ENCODE data around the gene CD300A. TPM values are rescaled to one million over a fixed set of nuclear protein-coding genes. Genes with fewer than 3 reads are reported as not detected.

Gene CD300A
- total and polyA plus RNA-seq, 10 donors, result 34.2 to 142 (median 107) TPM

- no peak for TF ChIP-seq POLR2A (IDR thresholded peaks at IDR 0.05)
- TF ChIP-seq CTCF (IDR thresholded peaks at IDR 0.05 in 8 of 11, conservative IDR thresholded peaks at IDR 0.05 in 3 of 11), result no peak
- TF ChIP-seq POLR2AphosphoS5 (IDR thresholded peaks at IDR 0.05), result no peak
- Histone ChIP-seq H3K27me3 (replicated peaks in 1 of 7) (peaks cover 0 to 53% (median 25%) of the 10 kb centered on the region in 7 donors), H3K4me3 (no peak overlapping the region), H3K4me1 (peaks cover 9 to 47% (median 27%) of the 10 kb centered on the region in 6 donors), H3K9me3 (peaks cover 0 to 31% (median 25%) of the 10 kb centered on the region in 8 donors), H3K36me3 (peaks cover 0 to 12% (median 2%) of the 10 kb centered on the region in 6 donors), H3K27ac (no peak overlapping the region)
- 72 to 83% (median 80%) methylated on average over 5 of the region's 5 CpGs for WGBS, 5 donors
- intact Hi-C loops (cut with DNase I; ENCODE audit: low total_unique reads), result no loop called here
- no peak for DNase-seq
These were observed 30.6 kb upstream of the CD300A start for GRCh38 chr17:74435775-74436359.

- DNase-seq, result no peak
- peak; percentile 21 to 81 (median 61) for TF ChIP-seq CTCF (IDR thresholded peaks at IDR 0.05 in 8 of 11, conservative IDR thresholded peaks at IDR 0.05 in 3 of 11)
- TF ChIP-seq POLR2AphosphoS5 (IDR thresholded peaks at IDR 0.05), result no peak
- no peak for TF ChIP-seq POLR2A (IDR thresholded peaks at IDR 0.05)
- peaks cover 0 to 12% (median 2%) of the 10 kb centered on the region in 6 donors for H3K36me3 ChIP-seq
- H3K4me3 ChIP-seq, result no peak overlapping the region
- no peak overlapping the region for H3K27ac ChIP-seq
- H3K27me3 ChIP-seq (replicated peaks in 1 of 7), result peaks cover 0 to 35% (median 7%) of the 10 kb centered on the region in 7 donors
- intact Hi-C loops (cut with DNase I; ENCODE audit: low total_unique reads), result no loop called here
- peaks cover 0 to 31% (median 25%) of the 10 kb centered on the region in 8 donors for H3K9me3 ChIP-seq
- H3K4me1 ChIP-seq, result peaks cover 3 to 43% (median 20%) of the 10 kb centered on the region in 6 donors
- WGBS, 5 donors, result 81 to 86% (median 81%) methylated on average over 3 of the region's 3 CpGs
These were observed 28.7 kb upstream of the CD300A start for GRCh38 chr17:74437702-74438101.

GRCh38 chr17:74439691-74440567 is 26.5 kb upstream of the CD300A start:
- peaks cover 0 to 31% (median 25%) of the 10 kb centered on the region in 8 donors for H3K9me3 ChIP-seq
- intact Hi-C loops (cut with DNase I; ENCODE audit: low total_unique reads), result no loop called here
- 62 to 82% (median 68%) methylated on average over 24 to 31 of the region's 31 CpGs for WGBS, 5 donors
- peaks cover 0 to 12% (median 2%) of the 10 kb centered on the region in 6 donors for H3K36me3 ChIP-seq
- no peak for DNase-seq
- H3K27ac ChIP-seq, result peak overlapping the region in 1 of 8 donors; percentile 40
- peaks cover 17 to 56% (median 35%) of the 10 kb centered on the region in 6 donors for H3K4me1 ChIP-seq
- no peak overlapping the region for H3K4me3 ChIP-seq
- no peak for TF ChIP-seq POLR2A (IDR thresholded peaks at IDR 0.05)
- TF ChIP-seq POLR2AphosphoS5 (IDR thresholded peaks at IDR 0.05), result no peak
- TF ChIP-seq CTCF (IDR thresholded peaks at IDR 0.05 in 8 of 11, conservative IDR thresholded peaks at IDR 0.05 in 3 of 11), result no peak
- peaks cover 0 to 14% (median 0%) of the 10 kb centered on the region in 7 donors for H3K27me3 ChIP-seq (replicated peaks in 1 of 7)

- Histone ChIP-seq H3K4me1 (peaks cover 20 to 63% (median 48%) of the 10 kb centered on the region in 6 donors), H3K9me3 (peaks cover 0 to 31% (median 25%) of the 10 kb centered on the region in 8 donors), H3K36me3 (peaks cover 0 to 12% (median 2%) of the 10 kb centered on the region in 6 donors), H3K27me3 (replicated peaks in 1 of 7) (peaks cover 0 to 3% (median 0%) of the 10 kb centered on the region in 7 donors), H3K27ac (peak overlapping the region in 2 of 8 donors; percentile 5 to 91), H3K4me3 (no peak overlapping the region)
- TF ChIP-seq POLR2A (IDR thresholded peaks at IDR 0.05), result no peak
- TF ChIP-seq POLR2AphosphoS5 (IDR thresholded peaks at IDR 0.05), result no peak
- no peak for TF ChIP-seq CTCF (IDR thresholded peaks at IDR 0.05 in 8 of 11, conservative IDR thresholded peaks at IDR 0.05 in 3 of 11)
- intact Hi-C loops (cut with DNase I; ENCODE audit: low total_unique reads), result no loop called here
- DNase-seq, result no peak
- WGBS, 5 donors, result 92 to 98% (median 93%) methylated on average over 7 of the region's 7 CpGs
These were observed 24.9 kb upstream of the CD300A start for GRCh38 chr17:74441537-74441936.

Measured in spleen (tissue), 11 donors.